Nephron (organoid): Measurements from ENCODE around the gene THRAP3.
A peak's percentile ranks its signal among the peaks of the same experiment; 100 is the strongest.
"Not testable (repeated sequence)": the region's sequence is repeated elsewhere in the genome, so short reads cannot be mapped to it uniquely, and the experiment has no call there.

Source experiments
- H3K27ac Mint-ChIP-seq, 3 experiments: 2 replicates each; pipeline ENCODE4 v1.8.0; 2020; ENCODE audit warnings: mixed read lengths in 3 of 3, mild to moderate bottlenecking in 2 of 3, moderate library complexity in 1 of 3
- H3K27me3 Mint-ChIP-seq: 2 replicates; pipeline ENCODE4 v1.8.0; 2021; ENCODE audit warnings: low read depth, mild to moderate bottlenecking, moderate library complexity, mixed read lengths
- H3K36me3 Mint-ChIP-seq: 2 replicates; pipeline ENCODE4 v1.8.0; 2020; ENCODE audit warnings: low read depth, mixed read lengths
- H3K4me1 Mint-ChIP-seq: 2 replicates; pipeline ENCODE4 v1.8.0; 2020; ENCODE audit warnings: mixed read lengths
- H3K4me3 Mint-ChIP-seq, 3 experiments: 2 replicates each; pipeline ENCODE4 v1.8.0; 2020; ENCODE audit warnings: mild to moderate bottlenecking in 3 of 3, mixed read lengths in 3 of 3, moderate library complexity in 2 of 3
- H3K9me3 Mint-ChIP-seq: 2 replicates; pipeline ENCODE4 v1.8.0; 2020; ENCODE audit warnings: mixed read lengths
- TF ChIP-seq, protein P1 (sequence below), 3 experiments: fragments of 200-600 bp; sonication (generic); IDR thresholded peaks; one replicate each; pipeline ENCODE4 v1.5.0; 2021; ENCODE audit warnings: antibody characterized with exemption in 3 of 3; ENCODE audit not compliant: unreplicated experiment in 3 of 3

Gene THRAP3

DNA sequence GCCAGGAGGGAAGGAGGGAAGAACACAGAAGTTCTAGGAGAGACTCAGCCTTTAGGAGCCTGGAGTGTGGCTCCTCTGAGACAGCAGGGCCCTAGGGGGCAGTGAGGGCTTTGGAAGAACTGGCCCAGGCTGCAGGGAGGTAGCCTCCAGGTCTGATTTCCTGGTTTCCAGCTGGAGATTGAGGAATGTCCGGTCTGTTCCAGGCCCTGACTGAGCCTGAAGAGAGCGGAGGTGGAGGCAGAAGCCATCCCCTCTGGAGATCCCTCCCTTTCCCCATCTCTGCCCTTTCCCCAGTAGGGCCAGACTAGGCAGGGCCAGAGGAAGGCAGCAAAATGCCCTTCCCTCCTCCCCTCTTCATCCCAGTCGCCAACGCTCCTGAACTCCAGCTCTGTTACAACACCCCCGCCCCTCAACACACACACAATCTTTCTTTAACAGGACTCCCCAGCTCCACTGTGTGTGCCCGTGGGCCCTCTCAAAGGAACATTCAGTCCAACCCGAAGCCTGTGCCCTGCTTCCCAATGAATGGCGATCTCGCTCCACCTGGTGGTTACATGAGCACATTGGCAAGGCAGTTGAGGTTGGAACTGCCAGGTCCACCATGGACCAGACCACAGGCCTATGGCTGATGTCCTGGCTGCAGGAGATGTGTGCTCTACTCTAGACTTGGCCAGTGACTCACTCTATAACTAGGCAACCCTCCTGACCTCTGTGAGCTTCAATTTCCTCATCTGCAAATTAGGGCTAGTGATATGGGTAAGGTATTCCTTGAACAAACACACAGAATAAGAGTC lies 36.2 kb upstream of the THRAP3 start:
- H3K27ac Mint-ChIP-seq = peak overlapping the region; percentile 17 to 76 (median 36)
- peaks cover 5% of the 10 kb centered on the region for H3K36me3 Mint-ChIP-seq
- H3K4me1 Mint-ChIP-seq = peaks cover 5% of the 10 kb centered on the region
- no peaks in the 10 kb centered on the region for H3K27me3 Mint-ChIP-seq
- no peaks in the 10 kb centered on the region for H3K9me3 Mint-ChIP-seq
- H3K4me3 Mint-ChIP-seq = no peak overlapping the region
- TF ChIP-seq, protein P1, sequence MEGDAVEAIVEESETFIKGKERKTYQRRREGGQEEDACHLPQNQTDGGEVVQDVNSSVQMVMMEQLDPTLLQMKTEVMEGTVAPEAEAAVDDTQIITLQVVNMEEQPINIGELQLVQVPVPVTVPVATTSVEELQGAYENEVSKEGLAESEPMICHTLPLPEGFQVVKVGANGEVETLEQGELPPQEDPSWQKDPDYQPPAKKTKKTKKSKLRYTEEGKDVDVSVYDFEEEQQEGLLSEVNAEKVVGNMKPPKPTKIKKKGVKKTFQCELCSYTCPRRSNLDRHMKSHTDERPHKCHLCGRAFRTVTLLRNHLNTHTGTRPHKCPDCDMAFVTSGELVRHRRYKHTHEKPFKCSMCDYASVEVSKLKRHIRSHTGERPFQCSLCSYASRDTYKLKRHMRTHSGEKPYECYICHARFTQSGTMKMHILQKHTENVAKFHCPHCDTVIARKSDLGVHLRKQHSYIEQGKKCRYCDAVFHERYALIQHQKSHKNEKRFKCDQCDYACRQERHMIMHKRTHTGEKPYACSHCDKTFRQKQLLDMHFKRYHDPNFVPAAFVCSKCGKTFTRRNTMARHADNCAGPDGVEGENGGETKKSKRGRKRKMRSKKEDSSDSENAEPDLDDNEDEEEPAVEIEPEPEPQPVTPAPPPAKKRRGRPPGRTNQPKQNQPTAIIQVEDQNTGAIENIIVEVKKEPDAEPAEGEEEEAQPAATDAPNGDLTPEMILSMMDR (IDR thresholded peaks at IDR 0.05; ENCODE audit: unreplicated experiment in 3 of 3) = peak; percentile 76 to 83 (median 82)

DNA sequence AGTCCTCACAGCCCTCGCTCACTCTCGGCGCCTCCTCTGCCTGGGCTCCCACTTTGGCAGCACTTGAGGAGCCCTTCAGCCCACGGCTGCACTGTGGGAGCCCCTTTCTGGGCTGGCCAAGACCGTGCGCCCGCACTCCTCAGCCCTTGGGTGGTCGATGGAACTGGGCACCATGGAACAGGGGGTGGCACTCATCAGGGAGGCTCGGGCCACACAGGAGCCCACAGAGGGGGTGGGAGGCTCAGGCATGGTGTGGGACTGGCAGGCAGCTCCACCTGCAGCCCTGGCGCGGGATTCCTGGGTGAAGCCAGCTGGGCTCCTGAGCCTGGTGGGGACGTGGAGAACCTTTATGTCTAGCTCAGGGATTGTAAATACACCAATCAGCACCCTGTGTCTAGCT lies 27.4 kb upstream of the THRAP3 start:
- not testable (repeated sequence) for H3K27ac Mint-ChIP-seq, H3K4me3 Mint-ChIP-seq, H3K4me1 Mint-ChIP-seq, H3K36me3 Mint-ChIP-seq, H3K9me3 Mint-ChIP-seq, H3K27me3 Mint-ChIP-seq

DNA sequence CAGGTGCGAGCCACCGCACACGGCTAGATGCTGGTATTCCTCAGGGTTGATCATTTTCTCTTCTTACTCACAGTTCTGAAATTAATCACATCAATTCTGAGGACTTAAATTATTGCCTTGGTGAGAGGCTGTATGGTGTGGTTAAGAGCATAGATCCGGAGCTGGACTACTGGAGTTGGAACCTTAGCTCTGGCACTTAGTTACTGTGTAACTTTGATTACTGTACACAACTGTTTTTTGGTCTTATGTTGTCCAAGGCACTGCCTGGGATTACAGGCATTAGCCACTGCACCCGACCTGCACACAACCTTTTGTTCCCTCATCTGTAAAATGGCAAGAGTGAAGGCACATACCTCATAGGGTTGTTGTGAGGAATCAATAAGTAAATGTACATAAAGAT lies 25.6 kb upstream of the THRAP3 start:
- peaks cover 10% of the 10 kb centered on the region for H3K4me1 Mint-ChIP-seq
- no peak overlapping the region for H3K4me3 Mint-ChIP-seq
- no peak overlapping the region for H3K27ac Mint-ChIP-seq
- TF ChIP-seq, protein P1 (IDR thresholded peaks at IDR 0.05; ENCODE audit: unreplicated experiment in 3 of 3) = no peak
- H3K36me3 Mint-ChIP-seq = peaks cover 5% of the 10 kb centered on the region
- H3K27me3 Mint-ChIP-seq = no peaks in the 10 kb centered on the region
- H3K9me3 Mint-ChIP-seq = no peaks in the 10 kb centered on the region

DNA sequence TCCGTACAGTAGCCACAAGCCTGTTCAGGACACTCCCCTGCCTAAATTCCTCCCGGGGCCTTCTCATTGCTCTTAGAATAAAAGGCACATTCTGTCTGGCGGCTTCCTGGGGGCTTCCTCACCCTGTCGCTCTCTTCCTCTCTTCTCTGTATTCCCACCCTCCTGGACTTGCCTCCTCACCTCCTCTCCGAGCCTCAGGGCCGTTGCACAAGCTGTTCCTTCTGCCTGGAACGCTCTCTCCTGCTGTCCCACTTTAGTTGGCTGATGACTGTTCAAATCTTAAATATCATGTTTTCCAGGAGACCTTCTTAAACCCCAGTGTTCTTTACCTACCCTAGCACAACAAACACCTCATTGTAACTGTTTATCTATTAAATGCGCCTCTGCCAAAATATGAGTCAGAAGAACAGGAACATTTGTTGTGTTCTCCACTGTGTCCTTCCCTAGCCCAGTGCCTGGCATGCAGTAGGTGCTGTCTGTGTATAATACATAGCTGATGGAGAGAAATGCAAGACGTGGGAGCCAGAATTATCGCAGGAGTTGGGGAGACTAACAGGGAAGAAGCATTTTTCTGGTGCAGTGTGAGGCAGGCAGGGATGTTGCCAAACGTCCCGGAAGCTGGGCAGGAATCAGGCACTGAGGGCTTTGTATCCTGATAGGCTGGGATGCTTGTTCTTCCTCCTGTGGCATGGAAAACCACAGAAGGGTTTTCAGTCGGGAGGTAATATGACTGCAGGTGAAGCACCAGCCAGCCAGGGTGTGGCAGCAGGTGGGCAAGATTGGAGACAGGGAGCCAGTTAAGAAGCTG lies 24.1 kb upstream of the THRAP3 start:
- H3K4me3 Mint-ChIP-seq = no peak overlapping the region
- H3K27ac Mint-ChIP-seq = no peak overlapping the region
- peaks cover 20% of the 10 kb centered on the region for H3K4me1 Mint-ChIP-seq
- peaks cover 5% of the 10 kb centered on the region for H3K36me3 Mint-ChIP-seq
- H3K9me3 Mint-ChIP-seq = no peaks in the 10 kb centered on the region
- no peaks in the 10 kb centered on the region for H3K27me3 Mint-ChIP-seq
- TF ChIP-seq, protein P1 (IDR thresholded peaks at IDR 0.05; ENCODE audit: unreplicated experiment in 3 of 3) = no peak

DNA sequence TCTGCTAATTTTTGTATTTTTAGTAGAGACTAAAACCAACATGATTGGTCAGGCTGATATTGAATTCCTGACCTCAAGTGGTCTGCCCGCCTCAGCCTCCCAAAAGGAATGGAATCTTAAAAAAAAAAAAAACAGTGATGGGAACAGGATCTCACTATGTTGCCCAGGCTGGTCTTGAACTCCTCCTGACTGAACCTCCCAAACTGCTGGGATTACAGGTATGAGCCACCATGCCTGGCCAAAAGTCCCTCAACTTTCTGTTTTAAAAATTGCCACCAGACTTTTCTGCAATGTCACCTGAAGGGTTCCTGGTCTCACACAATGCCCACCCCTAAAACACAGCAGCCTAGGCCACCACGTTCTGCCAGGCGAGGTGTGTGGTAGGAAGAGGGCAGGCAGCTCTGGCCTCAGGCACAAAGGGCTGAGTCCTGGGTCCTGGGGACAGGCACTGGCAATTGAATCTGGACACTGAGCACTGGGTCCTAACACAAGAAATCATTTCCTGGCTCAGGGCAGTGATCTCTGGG lies 21.2 kb upstream of the THRAP3 start:
- TF ChIP-seq, protein P1 (IDR thresholded peaks at IDR 0.05; ENCODE audit: unreplicated experiment in 3 of 3) = no peak
- Mint-ChIP-seq H3K9me3 (no peaks in the 10 kb centered on the region), H3K36me3 (no peaks in the 10 kb centered on the region)

DNA sequence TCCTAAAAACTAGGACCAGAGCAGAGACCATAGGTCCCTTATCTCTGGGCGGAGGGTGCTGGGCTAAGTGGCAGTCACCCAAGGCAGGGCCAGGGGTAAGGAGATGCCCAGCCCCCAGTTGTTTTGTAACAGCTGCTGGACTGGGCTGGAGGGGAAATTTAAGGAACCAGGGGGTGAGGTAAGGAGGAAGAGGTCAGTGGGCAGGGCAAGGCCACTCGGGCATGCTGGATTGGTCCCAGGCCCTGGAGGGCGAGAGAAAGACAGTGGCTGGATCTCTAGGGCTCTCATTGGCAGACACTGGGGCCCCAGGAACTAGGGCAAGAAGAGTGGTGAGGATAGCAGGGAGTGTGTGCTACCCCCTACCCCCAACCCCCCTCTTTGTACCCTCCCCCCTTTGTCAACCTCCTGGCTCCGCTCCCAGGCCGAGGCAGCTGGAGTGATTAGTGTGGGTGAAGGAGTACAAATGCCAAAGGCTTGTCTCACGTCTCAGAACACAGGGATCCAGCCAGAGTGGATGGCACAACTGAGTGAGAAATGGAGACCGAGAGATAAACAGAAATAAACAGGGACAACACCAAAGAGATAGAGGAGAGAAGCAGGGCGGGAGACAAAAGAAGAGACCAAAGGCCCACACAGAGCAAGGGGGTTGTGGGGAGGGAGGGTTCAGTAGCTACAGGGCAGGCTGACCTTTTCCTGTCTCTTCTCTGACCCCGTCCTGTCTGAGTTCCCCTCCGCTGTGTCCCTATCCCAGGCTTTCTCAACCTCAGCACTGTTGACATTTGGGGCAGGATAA lies 20.5 kb upstream of the THRAP3 start:
- no peaks in the 10 kb centered on the region for H3K9me3 Mint-ChIP-seq
- peaks cover 20% of the 10 kb centered on the region for H3K4me1 Mint-ChIP-seq
- peak overlapping the region; percentile 74 to 99 (median 96) for H3K27ac Mint-ChIP-seq
- no peaks in the 10 kb centered on the region for H3K27me3 Mint-ChIP-seq
- peak overlapping the region in 2 of 3 experiments; percentile 51 to 53 for H3K4me3 Mint-ChIP-seq
- TF ChIP-seq, protein P1 (IDR thresholded peaks at IDR 0.05; ENCODE audit: unreplicated experiment in 3 of 3) = no peak
- H3K36me3 Mint-ChIP-seq = no peaks in the 10 kb centered on the region

More for the DNA sequence above, 21.2 kb upstream of the THRAP3 start:
- no peaks in the 10 kb centered on the region for H3K27me3 Mint-ChIP-seq
- no peak overlapping the region for H3K4me3 Mint-ChIP-seq
- peaks cover 20% of the 10 kb centered on the region for H3K4me1 Mint-ChIP-seq
- H3K27ac Mint-ChIP-seq = peak overlapping the region in 2 of 3 experiments; percentile 96 to 99
